ENCODE data around the gene CNTNAP2. TPM values are rescaled to one million over a fixed set of nuclear protein-coding genes. Genes with fewer than 3 reads are reported as not detected.

Gene CNTNAP2
- total RNA-seq, 1 experiment from 2014 or later, result 0.03 TPM

- intact Hi-C loops (cut with micrococcal nuclease; ENCODE audit: unreplicated experiment), result no loop called here
Measured at GRCh38 chr7:147478796-147479195, 1362.2 kb downstream of the CNTNAP2 start.

GRCh38 chr7:147483634-147484292 is 1367.2 kb downstream of the CNTNAP2 start:
- CTCF ChIA-PET, result no interaction called here
- DNase-seq (ENCODE audit: low read depth, low spot score) (no peak), ATAC-seq (no peak)
- TF ChIP-seq POLR2AphosphoS5 (IDR thresholded peaks at IDR 0.05; ENCODE audit: low read depth, low read length) (no peak), CTCF (IDR thresholded peaks at IDR 0.05) (no peak)
- Histone ChIP-seq H3K4me1 (ENCODE audit: control insufficient read depth, insufficient read depth, low read length) (no peaks in the 10 kb centered on the region), H3K4me3 (ENCODE audit: low read depth in 2 of 2, low read length in 2 of 2) (no peak overlapping the region), H3K27ac (ENCODE audit: low read length) (no peak overlapping the region), H3K36me3 (ENCODE audit: control insufficient read depth, insufficient read depth, low read length) (no peaks in the 10 kb centered on the region), H3K27me3 (ENCODE audit: control insufficient read depth, insufficient read depth, low read length) (no peaks in the 10 kb centered on the region), H3K9me3 (ENCODE audit: control insufficient read depth, insufficient read depth, low read depth, low read length) (no peaks in the 10 kb centered on the region)
- POLR2A ChIA-PET, result no interaction called here
- BruUV-seq (replicated peaks), result no TSS peak
- intact Hi-C loops (cut with micrococcal nuclease; ENCODE audit: unreplicated experiment) (no loop called here), in situ Hi-C loops (cut with HindIII; ENCODE audit: low pct_unique_long_range_greater_than_20kb, low sequenced_read_pairs) (no loop called here)

More at GRCh38 chr7:147478796-147479195, 1362.2 kb downstream of the CNTNAP2 start:
- CTCF ChIA-PET, result no interaction called here
- POLR2A ChIA-PET, result no interaction called here
- no peak for TF ChIP-seq CTCF (IDR thresholded peaks at IDR 0.05)
- TF ChIP-seq REST (IDR thresholded peaks at IDR 0.05; ENCODE audit: insufficient read depth in 1 of 2, low read depth in 2 of 2, low read length in 1 of 2), result no peak
- TF ChIP-seq SIN3A (IDR thresholded peaks at IDR 0.05; ENCODE audit: borderline replicate concordance, insufficient read depth, low read depth, low read length), result no peak
- TF ChIP-seq TCF7L2 (IDR thresholded peaks at IDR 0.05; ENCODE audit: low read depth, low read length), result no peak
- TF ChIP-seq POLR2AphosphoS5 (IDR thresholded peaks at IDR 0.05; ENCODE audit: low read depth, low read length), result no peak
- no peaks in the 10 kb centered on the region for H3K36me3 ChIP-seq (ENCODE audit: control insufficient read depth, insufficient read depth, low read length)
- no peaks in the 10 kb centered on the region for H3K4me1 ChIP-seq (ENCODE audit: control insufficient read depth, insufficient read depth, low read length)
- no peak overlapping the region for H3K4me3 ChIP-seq (ENCODE audit: low read depth in 2 of 2, low read length in 2 of 2)
- BruUV-seq (replicated peaks), result no TSS peak
- no peak for DNase-seq (ENCODE audit: low read depth, low spot score)
- in situ Hi-C loops (cut with HindIII; ENCODE audit: low pct_unique_long_range_greater_than_20kb, low sequenced_read_pairs), result no loop called here
- H3K27me3 ChIP-seq (ENCODE audit: control insufficient read depth, insufficient read depth, low read length), result no peaks in the 10 kb centered on the region
- no peaks in the 10 kb centered on the region for H3K9me3 ChIP-seq (ENCODE audit: control insufficient read depth, insufficient read depth, low read depth, low read length)
- no peak for ATAC-seq
- no peak overlapping the region for H3K27ac ChIP-seq (ENCODE audit: low read length)
